Stomach (tissue), 9 donors: ENCODE measurements around the gene MLIP. TPM values are rescaled to one million over a fixed set of nuclear protein-coding genes. Genes with fewer than 3 reads are reported as not detected.

Experiments used
- DNase-seq, 2 donors: peaks; one replicate each; pipeline versions ENCODE4 v3.0.0 to v3.0.0-alpha.2; 2013 to 2019
- H3K27ac ChIP-seq, 5 donors: fragments of 200-600 bp in 4 of 5; sonication (generic) in 4 of 5; one replicate each; pipeline ENCODE4 v1.5.1; 2013 to 2019; ENCODE audit warnings: mild to moderate bottlenecking in 1 of 5, moderate library complexity in 1 of 5
- H3K27me3 ChIP-seq, 3 donors: fragments of 200-600 bp; sonication (generic); one replicate each; pipeline ENCODE4 v1.5.1; 2017 to 2019; ENCODE audit warnings: mixed run types in 1 of 3
- H3K36me3 ChIP-seq, 4 donors: fragments of 200-600 bp; sonication (generic); 1 replicate in 3 of 4; 2 replicates in 1 of 4; pipeline ENCODE4 v1.5.1; 2016 to 2019
- H3K4me1 ChIP-seq, 4 donors: fragments of 200-600 bp; sonication (generic); one replicate each; pipeline ENCODE4 v1.5.1; 2016 to 2019
- H3K4me3 ChIP-seq, 4 donors: fragments of 200-600 bp; sonication (generic) in 3 of 4; one replicate each; pipeline ENCODE4 v1.5.1; 2016 to 2019; ENCODE audit warnings: mild to moderate bottlenecking in 1 of 4
- H3K9me3 ChIP-seq, 4 donors: fragments of 200-600 bp; sonication (generic); one replicate each; pipeline ENCODE4 v1.5.1; 2016 to 2019
- EP300 ChIP-seq: sonication (generic); formaldehyde crosslinking; IDR thresholded peaks from one replicate; pipeline ENCODE4 v1.6.1; 2017; ENCODE audit warnings: antibody characterized with exemption
- POLR2A ChIP-seq, 4 donors: fragments of 450-650 bp; IDR thresholded peaks; one replicate each; pipeline ENCODE4 v1.6.1; 2016; ENCODE audit warnings: antibody characterized with exemption in 4 of 4, control low read depth in 2 of 4, mild to moderate bottlenecking in 1 of 4, moderate library complexity in 1 of 4
- POLR2AphosphoS5 ChIP-seq, 3 donors: sonication (generic); formaldehyde crosslinking; IDR thresholded peaks; one replicate each; pipeline ENCODE4 v1.6.1; 2016; ENCODE audit warnings: antibody characterized with exemption in 3 of 3
- WGBS, 5 donors: extraction: QIAGEN DNeasy Blood & Tissue Kit in 3 of 5; methylation state at CpG; one replicate each; pipeline versions ENCODE4 v1.1.5 to v1.1.7; 2013 to 2018; 5-methylcytosine and 5-hydroxymethylcytosine counted together
- intact Hi-C: fragments of 100-400 bp; cut with DNase I; formaldehyde crosslinking; loops from one replicate; pipeline ENCODE4 v1.15.1; 2023; ENCODE audit warnings: low total_unique reads
- polyA plus RNA-seq, 3 donors: library from polyadenylated mRNA; stranded (reverse); fragments of 200-250 nt; gene quantifications; one replicate each; pipeline ENCODE4 v1.2.3, GENCODE V29; 2013
- total RNA-seq, 5 donors: library from RNA; depleted of rRNA; stranded (reverse); fragments of >200 nt; gene quantifications; one replicate each; pipeline versions ENCODE4 v1.1.0 to v1.2.3, GENCODE V29; 2014 to 2016
- TF ChIP-seq, protein P1 (sequence below), 7 experiments: fragments of 450-650 bp in 4 of 7; fragments of 200-600 bp in 3 of 7; sonication (generic) in 3 of 7; IDR thresholded peaks; one replicate each; pipeline ENCODE4 v1.5.1; 2016 to 2019; ENCODE audit warnings: antibody characterized with exemption in 7 of 7, control low read depth in 2 of 7, mild to moderate bottlenecking in 1 of 7
- donor health status: healthy with polysubstance abuse.
- donor health status: Bipolar disorder and iron deficiency.
- donor health status: healthy.

Gene MLIP
- total and polyA plus RNA-seq, 8 donors: 0.48 TPM; not detected in 7

DNA sequence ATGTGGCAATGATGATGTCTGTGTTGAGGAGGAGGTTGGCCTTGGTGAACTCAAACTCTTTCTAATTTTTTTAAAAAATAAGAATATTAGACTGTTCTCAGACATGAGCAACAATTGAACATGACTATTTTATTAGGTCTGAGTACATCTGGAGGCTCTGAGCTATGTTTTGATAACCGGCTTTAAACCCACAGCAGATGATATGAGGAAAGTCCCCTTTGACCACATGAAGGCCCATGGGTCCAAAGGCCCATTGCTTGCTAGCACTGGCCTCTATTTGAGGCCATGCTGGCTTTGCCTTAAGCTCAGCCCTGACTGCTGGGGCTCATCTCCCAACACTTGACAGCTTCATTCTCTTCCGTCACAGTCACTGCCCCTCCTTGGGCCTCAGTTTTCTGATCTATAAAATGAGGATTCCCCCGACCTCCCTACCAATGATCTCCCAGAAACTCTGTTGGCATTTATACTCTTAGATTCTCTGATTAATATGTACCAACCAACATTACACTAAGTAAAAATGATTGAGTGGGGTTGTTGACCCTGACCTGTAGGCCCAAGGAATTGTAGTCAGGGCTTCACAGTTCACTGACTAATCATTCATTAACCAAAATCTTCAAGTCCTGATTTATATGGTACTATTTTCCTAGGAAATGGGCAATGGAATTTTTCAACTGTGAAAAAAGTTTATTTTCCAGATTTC is 173.1 kb downstream of the MLIP start:
- H3K4me1 ChIP-seq: no peaks in the 10 kb centered on the region
- H3K36me3 ChIP-seq: no peaks in the 10 kb centered on the region
- H3K4me3 ChIP-seq: no peak overlapping the region
- no peaks in the 10 kb centered on the region for H3K9me3 ChIP-seq
- WGBS, 5 donors: 74 to 82% (median 77%) methylated on average over 3 of the region's 3 CpGs
- TF ChIP-seq EP300: no peak
- TF ChIP-seq POLR2A (IDR thresholded peaks at IDR 0.05): no peak
- TF ChIP-seq, protein P1, sequence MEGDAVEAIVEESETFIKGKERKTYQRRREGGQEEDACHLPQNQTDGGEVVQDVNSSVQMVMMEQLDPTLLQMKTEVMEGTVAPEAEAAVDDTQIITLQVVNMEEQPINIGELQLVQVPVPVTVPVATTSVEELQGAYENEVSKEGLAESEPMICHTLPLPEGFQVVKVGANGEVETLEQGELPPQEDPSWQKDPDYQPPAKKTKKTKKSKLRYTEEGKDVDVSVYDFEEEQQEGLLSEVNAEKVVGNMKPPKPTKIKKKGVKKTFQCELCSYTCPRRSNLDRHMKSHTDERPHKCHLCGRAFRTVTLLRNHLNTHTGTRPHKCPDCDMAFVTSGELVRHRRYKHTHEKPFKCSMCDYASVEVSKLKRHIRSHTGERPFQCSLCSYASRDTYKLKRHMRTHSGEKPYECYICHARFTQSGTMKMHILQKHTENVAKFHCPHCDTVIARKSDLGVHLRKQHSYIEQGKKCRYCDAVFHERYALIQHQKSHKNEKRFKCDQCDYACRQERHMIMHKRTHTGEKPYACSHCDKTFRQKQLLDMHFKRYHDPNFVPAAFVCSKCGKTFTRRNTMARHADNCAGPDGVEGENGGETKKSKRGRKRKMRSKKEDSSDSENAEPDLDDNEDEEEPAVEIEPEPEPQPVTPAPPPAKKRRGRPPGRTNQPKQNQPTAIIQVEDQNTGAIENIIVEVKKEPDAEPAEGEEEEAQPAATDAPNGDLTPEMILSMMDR (IDR thresholded peaks at IDR 0.05): no peak
- TF ChIP-seq POLR2AphosphoS5 (IDR thresholded peaks at IDR 0.05): no peak
- intact Hi-C loops: no loop called here
- DNase-seq: no peak
- H3K27ac ChIP-seq: no peak overlapping the region
- H3K27me3 ChIP-seq: no peaks in the 10 kb centered on the region

DNA sequence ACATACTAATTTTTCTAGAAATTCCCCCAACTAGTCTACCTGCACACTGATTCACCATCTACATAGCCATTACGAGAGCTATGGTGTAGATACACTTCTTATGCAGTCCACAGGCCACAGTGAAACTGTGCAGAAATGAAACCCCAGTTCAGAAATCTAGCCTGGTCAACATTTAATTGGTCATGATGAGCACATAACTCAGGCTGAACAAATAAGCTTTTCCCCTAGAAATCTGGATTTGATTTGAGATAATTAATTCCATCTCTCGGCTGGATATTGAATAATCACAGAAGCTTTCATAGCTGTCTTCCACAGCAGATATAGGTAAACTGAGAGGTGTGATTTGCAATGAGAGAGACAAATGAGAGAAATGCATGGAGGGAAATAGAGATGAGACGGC is 174.4 kb downstream of the MLIP start:
- no peaks in the 10 kb centered on the region for H3K27me3 ChIP-seq
- no peaks in the 10 kb centered on the region for H3K36me3 ChIP-seq
- no peak overlapping the region for H3K4me3 ChIP-seq
- intact Hi-C loops: no loop called here
- no peaks in the 10 kb centered on the region for H3K4me1 ChIP-seq
- TF ChIP-seq EP300: no peak
- TF ChIP-seq, protein P1 (IDR thresholded peaks at IDR 0.05): no peak
- no peak for TF ChIP-seq POLR2AphosphoS5 (IDR thresholded peaks at IDR 0.05)
- no peak for TF ChIP-seq POLR2A (IDR thresholded peaks at IDR 0.05)
- H3K9me3 ChIP-seq: no peaks in the 10 kb centered on the region
- H3K27ac ChIP-seq: no peak overlapping the region
- 74 to 91% (median 82%) methylated on average over 3 of the region's 3 CpGs for WGBS, 5 donors
- DNase-seq: no peak

DNA sequence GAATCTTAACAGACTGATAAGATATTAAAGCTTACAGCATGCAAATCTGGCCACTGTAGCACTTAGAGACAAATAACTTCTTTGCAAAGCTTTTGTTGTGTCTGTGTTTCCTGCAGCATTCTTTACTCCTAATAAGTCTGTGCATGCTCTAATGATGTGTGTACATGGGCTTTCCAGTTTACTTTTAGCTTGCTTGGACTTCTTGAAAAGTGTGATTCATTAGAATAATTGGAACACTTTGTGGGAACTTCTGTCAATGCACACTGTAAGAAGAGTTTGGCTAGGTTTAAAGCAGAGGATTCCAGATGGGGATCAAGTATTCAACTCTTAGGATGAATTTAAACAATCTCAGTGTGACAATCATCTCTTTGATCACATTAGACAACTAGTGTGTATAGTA is 174.9 kb downstream of the MLIP start:
- intact Hi-C loops: no loop called here
- no peak overlapping the region for H3K27ac ChIP-seq
- no peaks in the 10 kb centered on the region for H3K27me3 ChIP-seq
- DNase-seq: no peak
- H3K4me3 ChIP-seq: no peak overlapping the region
- no peaks in the 10 kb centered on the region for H3K9me3 ChIP-seq
- no peak for TF ChIP-seq POLR2A (IDR thresholded peaks at IDR 0.05)
- no peak for TF ChIP-seq POLR2AphosphoS5 (IDR thresholded peaks at IDR 0.05)
- TF ChIP-seq, protein P1 (IDR thresholded peaks at IDR 0.05): no peak
- TF ChIP-seq EP300: no peak
- H3K36me3 ChIP-seq: no peaks in the 10 kb centered on the region
- no peaks in the 10 kb centered on the region for H3K4me1 ChIP-seq

GRCh38 chr6:54288474-54288873 is 177.2 kb downstream of the MLIP start:
- Histone ChIP-seq H3K4me3 (no peak overlapping the region), H3K9me3 (no peaks in the 10 kb centered on the region), H3K36me3 (no peaks in the 10 kb centered on the region), H3K4me1 (no peaks in the 10 kb centered on the region), H3K27me3 (no peaks in the 10 kb centered on the region), H3K27ac (no peak overlapping the region)
- intact Hi-C loops: no loop called here
- 83 to 96% (median 93%) methylated on average over 2 of the region's 2 CpGs for WGBS, 5 donors
- DNase-seq: no peak
- TF ChIP-seq, protein P1 (IDR thresholded peaks at IDR 0.05): no peak
- TF ChIP-seq POLR2AphosphoS5 (IDR thresholded peaks at IDR 0.05) (no peak), EP300 (no peak), POLR2A (IDR thresholded peaks at IDR 0.05) (no peak)
